HG02588 (cell line): ENCODE data around the gene IQSEC1.
A peak's percentile ranks its signal among the peaks of the same experiment; 100 is the strongest.

ENCODE experiments used
- ATAC-seq: cut with Tn5 transposase; IDR thresholded peaks from one replicate; pipeline ENCODE4 v1.9.1; 2021; ENCODE audit warnings: mild to moderate bottlenecking, moderate library complexity; ENCODE audit not compliant: unreplicated experiment

The IQSEC1 gene

GRCh38 chr3:13070391-13071070, 2.7 kb downstream of the IQSEC1 start:
- no peak for ATAC-seq

DNA sequence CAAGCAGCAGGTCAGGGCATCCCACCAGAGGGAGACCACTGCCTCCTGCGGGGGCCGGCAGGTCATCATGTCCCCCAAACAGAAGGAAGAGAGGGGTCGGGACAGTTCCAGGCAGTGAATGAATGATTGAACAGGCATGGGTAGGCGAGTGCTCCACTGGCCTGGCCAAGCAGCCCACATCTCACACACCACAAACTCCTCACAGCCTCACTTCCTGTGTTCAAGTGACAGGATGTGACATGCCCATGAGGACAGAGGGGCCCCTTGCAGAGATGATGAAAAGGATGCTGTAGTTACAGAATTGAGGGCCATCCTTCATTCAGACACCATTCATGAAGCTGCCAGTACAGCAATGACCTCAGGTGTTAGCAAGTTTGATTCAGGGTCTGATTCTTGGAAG, 3.7 kb downstream of the IQSEC1 start:
- peak; percentile 39 for ATAC-seq

- no peak for ATAC-seq
Measured at GRCh38 chr3:13068269-13069010, 4.8 kb downstream of the IQSEC1 start.

DNA sequence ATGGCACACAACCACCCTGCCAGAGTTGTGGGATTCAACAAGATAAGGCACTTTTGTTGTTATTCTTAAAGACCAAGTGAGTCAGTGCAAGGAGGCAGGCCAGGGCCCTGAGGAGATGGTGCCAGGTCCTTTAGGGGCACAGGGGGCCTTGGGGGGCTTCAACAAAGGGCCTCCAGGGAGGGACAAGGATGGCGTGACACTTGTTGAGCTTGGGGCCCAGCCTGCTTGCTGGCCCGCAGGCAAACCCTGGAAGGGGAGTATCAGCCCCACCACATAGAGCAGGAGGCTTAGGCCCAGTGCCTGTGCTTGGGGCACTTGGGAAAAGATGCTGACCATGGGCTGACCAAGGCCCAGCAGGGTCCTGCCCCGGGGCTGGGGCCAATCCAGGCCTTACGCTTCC, 5.5 kb downstream of the IQSEC1 start:
- ATAC-seq: no peak

GRCh38 chr3:13066834-13067233, 6.4 kb downstream of the IQSEC1 start:
- ATAC-seq: no peak

DNA sequence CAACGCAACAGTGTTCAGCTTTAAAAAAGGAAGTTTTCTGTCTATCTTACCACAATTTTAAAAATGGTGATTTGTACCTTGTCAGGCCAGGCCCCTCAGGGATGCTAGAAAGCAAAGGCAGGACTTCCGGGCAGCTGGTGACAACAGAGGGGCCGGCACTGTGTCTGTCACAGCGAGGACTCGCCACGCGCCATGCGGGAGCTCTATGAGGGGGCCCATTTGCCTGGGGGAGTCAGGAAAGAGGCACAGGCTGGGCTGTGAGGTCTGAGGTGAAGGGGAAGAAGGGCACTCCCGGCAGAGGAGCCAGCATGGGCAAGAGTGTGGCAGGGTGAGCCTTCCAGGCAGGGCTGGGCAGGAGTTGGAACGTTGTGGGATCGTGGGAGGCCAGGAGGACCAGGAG, 7.0 kb downstream of the IQSEC1 start:
- no peak for ATAC-seq

GRCh38 chr3:13065727-13066126, 7.5 kb downstream of the IQSEC1 start:
- ATAC-seq: no peak

DNA sequence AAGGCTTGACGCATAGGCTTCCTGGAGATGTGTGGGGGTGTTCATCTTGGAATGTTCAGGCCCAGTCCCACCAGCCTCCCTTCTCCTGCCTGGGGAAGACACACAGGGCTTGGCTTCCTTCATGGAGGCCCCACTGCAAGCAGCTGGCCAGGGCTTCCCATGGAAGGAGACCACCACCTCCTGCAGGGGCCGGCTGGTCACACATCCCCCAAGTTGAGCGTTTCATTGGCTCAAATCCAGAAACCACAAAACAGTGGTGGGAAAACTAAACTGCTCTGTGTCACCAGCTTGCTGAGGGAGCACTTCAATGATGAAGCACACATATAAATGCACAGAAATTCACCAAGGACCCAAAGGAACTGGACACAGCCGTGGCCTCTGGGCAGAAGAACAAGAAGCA, 8.3 kb downstream of the IQSEC1 start:
- no peak for ATAC-seq

- ATAC-seq: no peak
Measured at GRCh38 chr3:13064159-13064868, 8.9 kb downstream of the IQSEC1 start.

GRCh38 chr3:13063225-13063624, 10.0 kb downstream of the IQSEC1 start:
- no peak for ATAC-seq

DNA sequence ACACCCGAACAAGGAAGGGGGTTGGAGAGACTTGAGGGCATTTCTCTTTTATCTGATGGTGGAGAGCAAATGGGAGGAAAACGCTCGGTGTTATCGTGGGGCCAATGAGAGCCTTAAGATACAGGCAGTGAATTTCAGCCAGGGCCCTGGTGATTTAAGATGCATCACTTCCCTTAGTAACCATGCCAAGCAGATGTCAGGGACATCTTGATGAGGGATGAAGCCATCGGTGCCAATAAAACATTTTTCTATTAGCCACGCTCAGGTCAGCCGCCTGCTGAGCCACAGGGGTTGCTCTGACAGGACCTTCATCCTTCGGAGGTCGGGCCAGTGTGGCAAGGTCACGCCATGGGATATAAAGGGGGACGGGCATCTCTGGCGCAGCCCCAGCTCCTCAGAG, 10.6 kb downstream of the IQSEC1 start:
- ATAC-seq: no peak

GRCh38 chr3:13060341-13060910, 12.8 kb downstream of the IQSEC1 start:
- ATAC-seq: no peak

- ATAC-seq: no peak
Measured at GRCh38 chr3:13058346-13059120, 14.7 kb downstream of the IQSEC1 start.

- no peak for ATAC-seq
Measured at GRCh38 chr3:13057282-13058040, 15.8 kb downstream of the IQSEC1 start.

- ATAC-seq: no peak
Measured at GRCh38 chr3:13055634-13056033, 17.6 kb downstream of the IQSEC1 start.

- no peak for ATAC-seq
Measured at GRCh38 chr3:13054341-13055285, 18.6 kb downstream of the IQSEC1 start.

DNA sequence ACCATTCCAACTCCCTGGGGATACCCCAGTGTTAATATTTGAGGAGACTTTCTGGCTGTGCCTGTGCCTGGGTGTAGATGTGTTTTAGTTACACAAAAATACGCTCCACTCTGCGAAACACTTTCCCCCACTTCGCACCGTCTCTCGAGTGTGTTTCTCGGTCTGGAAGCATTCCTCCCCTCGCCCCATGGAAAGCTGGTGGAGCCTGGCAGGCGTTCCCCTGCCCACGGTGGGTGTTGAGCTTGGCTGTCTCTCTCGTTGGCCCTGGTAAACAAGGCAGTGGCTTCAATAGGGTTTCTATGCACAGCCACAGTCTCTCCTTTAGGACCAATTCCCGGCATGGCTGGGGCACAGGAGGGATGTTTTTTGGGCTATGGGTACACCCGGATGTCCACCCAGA, 19.3 kb downstream of the IQSEC1 start:
- ATAC-seq: no peak

DNA sequence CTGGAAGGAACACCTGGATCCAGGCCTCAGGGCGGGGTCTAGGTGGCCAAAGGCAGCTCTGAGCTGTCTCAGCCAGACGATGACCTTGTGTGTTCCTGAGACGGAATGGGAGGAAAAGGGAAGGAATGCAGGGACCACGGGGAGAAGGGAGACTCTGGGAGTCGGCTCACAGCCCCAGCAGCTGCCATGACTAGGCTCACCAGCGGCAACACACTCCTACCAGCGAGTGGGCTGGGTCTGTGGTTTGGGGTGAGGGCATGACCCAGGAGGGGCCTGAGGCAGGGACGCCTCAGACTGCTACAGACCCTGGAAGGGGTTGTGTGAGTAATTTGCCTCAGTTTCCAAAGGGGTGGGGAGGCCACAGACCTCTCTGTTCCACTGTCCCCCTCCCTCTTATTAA, 19.8 kb downstream of the IQSEC1 start:
- ATAC-seq: no peak

DNA sequence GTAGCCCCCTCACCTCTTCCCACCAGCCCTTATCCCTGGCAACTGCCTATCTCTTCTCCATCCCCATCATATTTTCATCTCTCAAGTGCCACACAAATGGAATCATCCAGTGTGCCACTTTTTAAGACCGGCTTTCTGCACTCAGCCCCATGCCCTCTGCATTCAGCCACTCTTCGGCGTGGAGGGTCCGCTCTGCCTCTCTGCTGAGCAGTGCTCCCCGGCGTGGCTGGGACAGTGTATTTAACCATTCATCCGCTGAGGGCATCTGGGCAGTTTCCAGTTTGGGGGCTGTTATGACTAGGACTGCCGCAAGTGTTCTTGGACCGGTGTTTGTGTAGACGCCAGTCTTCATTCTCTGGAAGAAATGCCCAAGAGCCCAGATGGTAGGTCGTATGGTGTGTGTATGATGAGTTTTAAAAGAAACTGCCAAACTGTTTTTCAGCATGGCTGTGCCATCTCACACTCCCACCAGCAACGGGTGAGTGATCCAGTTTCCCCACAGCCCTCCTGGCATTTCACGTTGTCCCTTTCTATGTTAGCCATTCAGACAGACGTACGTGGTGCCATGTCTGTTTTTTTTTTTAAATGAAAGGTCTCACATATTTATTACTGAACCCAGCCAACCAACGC, 20.9 kb downstream of the IQSEC1 start:
- no peak for ATAC-seq
